GM12875 (cell line): ENCODE results near the gene ITGA3.

Experiments
- H3K4me3 ChIP-seq: one replicate; pipeline ENCODE4 v1.5.1; 2011; ENCODE audit warnings: low read depth, low read length, control low read depth
- TF ChIP-seq, protein P1 (sequence below): IDR thresholded peaks from 2 replicates; pipeline ENCODE4 v1.5.1; 2011; ENCODE audit warnings: low read depth, mild to moderate bottlenecking, control low read depth, inconsistent platforms, low read length, moderate library complexity, borderline replicate concordance; ENCODE audit not compliant: insufficient read depth

Gene ITGA3

DNA sequence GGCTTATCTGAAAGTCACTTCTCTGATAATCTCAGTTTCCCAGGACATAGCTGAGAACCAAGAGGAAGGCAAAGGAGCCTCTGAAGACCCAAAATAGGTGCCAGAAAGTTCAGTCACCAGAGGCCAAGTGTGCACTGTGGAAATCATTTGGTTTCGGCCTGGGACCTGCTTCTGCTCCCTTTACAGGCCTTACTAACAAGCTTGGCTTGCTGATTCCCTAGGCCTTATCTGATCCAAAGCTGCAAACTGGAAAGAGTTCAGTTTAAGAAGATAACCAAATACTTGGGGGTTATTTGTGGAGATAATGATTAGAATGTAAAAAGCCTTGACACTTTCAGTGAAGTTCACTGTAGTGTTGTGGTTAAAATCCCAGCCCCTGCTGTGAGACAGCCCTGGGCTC is 17.0 kb downstream of the ITGA3 start:
- H3K4me3 ChIP-seq: no peak overlapping the region

GRCh38 chr17:50074227-50074626 is 18.3 kb downstream of the ITGA3 start:
- TF ChIP-seq, protein P1, sequence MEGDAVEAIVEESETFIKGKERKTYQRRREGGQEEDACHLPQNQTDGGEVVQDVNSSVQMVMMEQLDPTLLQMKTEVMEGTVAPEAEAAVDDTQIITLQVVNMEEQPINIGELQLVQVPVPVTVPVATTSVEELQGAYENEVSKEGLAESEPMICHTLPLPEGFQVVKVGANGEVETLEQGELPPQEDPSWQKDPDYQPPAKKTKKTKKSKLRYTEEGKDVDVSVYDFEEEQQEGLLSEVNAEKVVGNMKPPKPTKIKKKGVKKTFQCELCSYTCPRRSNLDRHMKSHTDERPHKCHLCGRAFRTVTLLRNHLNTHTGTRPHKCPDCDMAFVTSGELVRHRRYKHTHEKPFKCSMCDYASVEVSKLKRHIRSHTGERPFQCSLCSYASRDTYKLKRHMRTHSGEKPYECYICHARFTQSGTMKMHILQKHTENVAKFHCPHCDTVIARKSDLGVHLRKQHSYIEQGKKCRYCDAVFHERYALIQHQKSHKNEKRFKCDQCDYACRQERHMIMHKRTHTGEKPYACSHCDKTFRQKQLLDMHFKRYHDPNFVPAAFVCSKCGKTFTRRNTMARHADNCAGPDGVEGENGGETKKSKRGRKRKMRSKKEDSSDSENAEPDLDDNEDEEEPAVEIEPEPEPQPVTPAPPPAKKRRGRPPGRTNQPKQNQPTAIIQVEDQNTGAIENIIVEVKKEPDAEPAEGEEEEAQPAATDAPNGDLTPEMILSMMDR: no peak
- no peak overlapping the region for H3K4me3 ChIP-seq

More for the DNA sequence above, 17.0 kb downstream of the ITGA3 start:
- TF ChIP-seq, protein P1: no peak

- H3K4me3 ChIP-seq: no peak overlapping the region
- TF ChIP-seq, protein P1: no peak
Measured at GRCh38 chr17:50075446-50076032, 19.6 kb downstream of the ITGA3 start.

DNA sequence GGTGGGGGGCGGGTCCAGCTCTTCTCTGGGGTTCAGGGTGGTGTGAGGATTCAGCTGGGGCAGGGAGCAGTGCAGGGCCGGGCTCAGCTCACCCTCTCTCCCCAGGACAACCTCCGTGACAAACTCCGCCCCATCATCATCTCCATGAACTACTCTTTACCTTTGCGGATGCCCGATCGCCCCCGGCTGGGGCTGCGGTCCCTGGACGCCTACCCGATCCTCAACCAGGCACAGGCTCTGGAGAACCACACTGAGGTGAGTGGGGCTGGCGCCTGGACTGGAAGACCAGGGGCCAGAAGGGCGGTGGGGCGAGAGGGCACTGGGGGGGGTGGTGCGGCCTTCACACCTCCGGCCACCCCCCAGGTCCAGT is 20.3 kb downstream of the ITGA3 start:
- H3K4me3 ChIP-seq: no peak overlapping the region
- TF ChIP-seq, protein P1: no peak

DNA sequence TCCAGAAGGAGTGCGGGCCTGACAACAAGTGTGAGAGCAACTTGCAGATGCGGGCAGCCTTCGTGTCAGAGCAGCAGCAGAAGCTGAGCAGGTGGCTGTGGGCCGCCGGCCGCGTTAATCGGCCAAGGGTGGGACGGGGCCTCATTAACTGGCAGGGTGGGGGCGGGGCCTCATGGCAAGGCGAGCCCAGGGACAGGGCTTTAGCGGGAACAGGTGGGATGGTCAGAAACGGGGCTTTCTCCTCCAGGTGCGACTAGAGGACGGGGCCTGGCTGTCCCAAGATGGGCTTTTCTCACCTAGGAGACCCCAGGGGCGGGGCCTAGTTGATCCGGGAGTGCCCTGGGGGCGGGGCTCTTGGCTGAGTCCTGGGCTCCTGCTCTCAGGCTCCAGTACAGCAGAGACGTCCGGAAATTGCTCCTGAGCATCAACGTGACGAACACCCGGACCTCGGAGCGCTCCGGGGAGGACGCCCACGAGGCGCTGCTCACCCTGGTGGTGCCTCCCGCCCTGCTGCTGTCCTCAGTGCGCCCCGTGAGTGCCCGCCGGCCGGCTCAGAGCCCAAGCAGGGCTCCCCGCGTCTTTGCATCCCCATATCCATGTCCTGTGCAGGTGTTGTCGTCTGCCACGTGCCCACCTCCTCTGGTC is 20.8 kb downstream of the ITGA3 start:
- TF ChIP-seq, protein P1: no peak
- H3K4me3 ChIP-seq: no peak overlapping the region

DNA sequence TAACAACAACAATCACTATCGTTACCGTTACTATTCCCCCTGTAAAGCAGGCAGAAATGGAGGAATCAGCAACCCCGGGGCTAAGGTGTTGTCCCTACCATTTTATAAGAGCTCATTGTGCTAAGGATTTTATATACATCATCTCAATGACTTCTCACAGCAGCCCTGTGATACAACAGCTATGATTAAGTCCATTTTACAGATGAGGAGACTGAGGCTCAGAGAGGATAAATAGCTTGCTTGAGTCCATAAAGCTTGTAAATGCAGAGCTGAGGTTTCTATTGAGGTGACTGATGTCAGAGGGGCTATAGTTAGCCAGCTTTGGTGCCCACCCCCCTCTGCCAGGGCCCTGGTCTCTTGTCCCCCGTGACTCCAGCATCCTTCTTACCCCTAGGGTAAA is 22.5 kb downstream of the ITGA3 start:
- H3K4me3 ChIP-seq: no peak overlapping the region
- TF ChIP-seq, protein P1: no peak
